Glomerular visceral epithelial cell (primary cell): ENCODE data around the gene EMD.
"Not testable (repeated sequence)": the region's sequence is repeated elsewhere in the genome, so short reads cannot be mapped to it uniquely, and the experiment has no call there.

ENCODE experiments used
- DNase-seq: peaks from one replicate; pipeline ENCODE4 v3.0.0-alpha.2; 2016; ENCODE audit errors: extremely low spot score

EMD gene

DNA sequence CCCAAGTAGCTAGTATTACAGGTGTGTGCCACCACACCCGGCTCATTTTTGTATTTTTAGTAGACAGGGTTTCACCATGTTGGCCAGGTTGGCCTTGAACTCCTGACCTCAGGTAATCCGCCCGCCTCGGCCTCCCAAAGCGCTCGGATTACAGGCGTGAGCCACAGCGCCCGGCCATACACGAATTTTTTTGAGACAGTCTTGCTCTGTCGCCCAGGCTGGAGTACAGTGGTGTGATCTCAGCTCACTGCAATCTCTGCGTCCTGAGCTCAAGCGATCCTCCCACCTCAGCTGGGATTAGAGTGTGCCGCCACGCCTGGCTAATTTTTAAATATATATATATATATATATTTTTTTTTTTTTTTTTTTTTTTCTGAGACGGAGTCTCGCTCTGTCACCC is 17.3 kb downstream of the EMD start:
- peak; percentile 62 for DNase-seq

DNA sequence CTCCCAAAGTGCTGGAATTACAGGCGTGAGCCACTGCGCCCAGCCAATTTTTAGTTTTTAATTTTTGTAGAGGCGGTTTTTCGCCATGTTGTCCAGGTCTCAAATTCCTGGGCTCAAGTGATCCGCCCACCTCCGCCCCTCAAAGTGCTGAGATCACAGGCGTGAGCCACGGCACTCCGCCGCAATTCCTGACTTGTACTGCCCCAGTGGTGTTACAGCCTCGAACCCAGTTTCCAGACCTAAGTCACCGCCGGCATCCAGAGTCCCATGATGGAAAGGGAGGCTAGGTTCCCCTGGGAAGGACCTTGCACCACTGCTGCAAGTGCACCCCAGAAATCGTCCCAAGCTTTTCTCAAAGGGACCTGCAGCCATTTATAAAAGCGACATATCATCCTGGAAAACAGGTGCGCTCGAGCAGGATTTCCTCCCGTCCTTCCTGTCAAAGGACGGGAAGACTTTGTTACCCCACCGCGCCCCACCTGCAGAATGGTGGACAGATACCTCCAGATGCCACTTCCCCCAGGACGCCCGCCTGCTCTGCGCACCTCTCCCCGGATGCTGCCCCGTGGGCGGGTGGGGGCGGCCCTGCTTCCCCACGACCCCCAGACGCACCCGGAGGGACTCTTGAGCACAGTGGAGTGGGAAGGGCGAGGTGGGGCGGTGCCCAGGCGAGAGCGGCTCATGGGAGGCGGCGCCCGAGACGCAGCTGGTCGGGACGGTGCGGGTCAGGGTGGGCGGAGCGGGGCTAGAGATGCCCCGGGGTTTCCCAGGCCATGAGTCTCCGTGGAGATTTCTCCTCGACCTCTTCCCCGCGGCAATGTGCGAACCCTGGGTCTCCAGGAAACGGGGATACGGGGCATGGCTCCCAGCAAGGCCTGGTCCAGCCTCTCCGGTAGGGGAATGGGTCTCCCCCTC is 18.1 kb downstream of the EMD start:
- DNase-seq: peak; percentile 72

DNA sequence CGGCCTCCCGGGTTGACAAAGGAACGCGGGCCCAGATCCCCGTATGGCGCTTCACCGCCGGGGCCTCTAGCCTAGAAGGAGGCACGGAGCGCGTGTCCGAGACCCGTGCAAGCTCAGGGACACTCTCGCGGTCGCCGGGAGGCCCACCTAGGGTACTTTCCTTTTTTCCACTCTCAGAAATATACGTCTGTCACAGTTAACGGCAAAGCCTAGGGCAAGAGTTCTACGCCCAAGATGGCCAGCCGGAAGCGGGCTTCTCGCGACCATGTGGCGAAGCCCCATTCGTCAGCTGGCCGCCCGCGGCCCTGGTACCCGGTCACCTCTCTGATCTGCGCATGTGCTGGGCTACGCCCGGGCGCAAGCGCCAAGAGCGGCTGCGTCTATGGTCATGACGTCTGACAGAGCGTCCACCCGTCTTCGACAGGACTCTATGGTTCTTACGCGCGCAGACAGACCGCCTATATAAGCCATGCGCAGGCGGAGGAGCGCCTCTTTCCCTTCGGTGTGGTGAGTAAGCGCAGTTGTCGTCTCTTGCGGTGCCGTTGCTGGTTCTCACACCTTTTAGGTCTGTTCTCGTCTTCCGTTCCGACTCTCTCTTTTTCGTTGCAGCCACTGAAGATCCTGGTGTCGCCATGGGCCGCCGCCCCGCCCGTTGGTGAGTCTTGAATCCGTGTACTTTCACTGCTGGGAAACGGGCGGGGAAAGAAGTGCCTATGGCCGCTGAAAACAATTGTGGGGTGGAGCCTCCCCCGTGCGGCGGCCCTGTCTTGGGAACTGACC is 19.0 kb downstream of the EMD start, which contains the start of gene RPL10:
Gene RPL10 (plus strand): TSS at position 490 of the 780 bp plus-strand sequence. CDS start 143 bp downstream, at position 633.
- DNase-seq: peak; percentile 97

DNA sequence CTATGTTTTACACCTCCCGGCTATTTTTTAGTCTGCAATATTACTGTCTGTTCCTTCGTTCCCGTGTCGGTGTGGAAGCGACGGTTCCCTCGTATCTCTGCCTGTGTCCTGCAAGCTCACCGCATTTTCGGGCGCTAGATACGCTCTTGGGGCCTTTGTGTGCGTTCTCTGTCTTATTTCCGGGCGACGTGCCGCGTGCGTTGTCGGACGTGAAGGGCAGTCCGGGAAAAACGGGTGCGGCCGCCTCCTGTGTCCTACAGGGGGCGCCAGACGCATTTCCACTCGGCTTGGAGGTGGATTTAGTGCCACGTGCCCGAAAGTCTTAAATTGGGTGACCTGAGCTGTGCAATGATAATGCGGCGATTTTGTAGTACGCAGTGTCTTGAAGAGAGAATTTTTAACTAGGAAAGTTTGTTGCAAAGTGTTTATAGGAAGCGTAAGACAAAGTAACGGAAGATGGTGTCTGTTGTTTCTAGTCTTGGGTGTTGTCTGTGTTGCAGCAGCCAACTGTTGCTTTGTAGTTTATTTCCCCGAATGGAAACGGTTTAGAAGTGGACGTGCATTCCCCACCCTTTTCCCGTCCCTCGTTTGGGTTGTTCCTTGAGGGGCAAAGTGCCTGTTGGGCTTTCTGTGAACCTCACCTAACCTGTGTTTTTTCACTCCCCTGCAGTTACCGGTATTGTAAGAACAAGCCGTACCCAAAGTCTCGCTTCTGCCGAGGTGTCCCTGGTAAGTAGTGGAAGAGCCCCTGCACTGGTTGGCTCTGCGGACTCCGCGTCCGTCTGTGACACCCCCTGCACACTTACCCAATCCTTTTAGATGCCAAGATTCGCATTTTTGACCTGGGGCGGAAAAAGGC is 19.8 kb downstream of the EMD start:
- DNase-seq: peak; percentile 78

DNA sequence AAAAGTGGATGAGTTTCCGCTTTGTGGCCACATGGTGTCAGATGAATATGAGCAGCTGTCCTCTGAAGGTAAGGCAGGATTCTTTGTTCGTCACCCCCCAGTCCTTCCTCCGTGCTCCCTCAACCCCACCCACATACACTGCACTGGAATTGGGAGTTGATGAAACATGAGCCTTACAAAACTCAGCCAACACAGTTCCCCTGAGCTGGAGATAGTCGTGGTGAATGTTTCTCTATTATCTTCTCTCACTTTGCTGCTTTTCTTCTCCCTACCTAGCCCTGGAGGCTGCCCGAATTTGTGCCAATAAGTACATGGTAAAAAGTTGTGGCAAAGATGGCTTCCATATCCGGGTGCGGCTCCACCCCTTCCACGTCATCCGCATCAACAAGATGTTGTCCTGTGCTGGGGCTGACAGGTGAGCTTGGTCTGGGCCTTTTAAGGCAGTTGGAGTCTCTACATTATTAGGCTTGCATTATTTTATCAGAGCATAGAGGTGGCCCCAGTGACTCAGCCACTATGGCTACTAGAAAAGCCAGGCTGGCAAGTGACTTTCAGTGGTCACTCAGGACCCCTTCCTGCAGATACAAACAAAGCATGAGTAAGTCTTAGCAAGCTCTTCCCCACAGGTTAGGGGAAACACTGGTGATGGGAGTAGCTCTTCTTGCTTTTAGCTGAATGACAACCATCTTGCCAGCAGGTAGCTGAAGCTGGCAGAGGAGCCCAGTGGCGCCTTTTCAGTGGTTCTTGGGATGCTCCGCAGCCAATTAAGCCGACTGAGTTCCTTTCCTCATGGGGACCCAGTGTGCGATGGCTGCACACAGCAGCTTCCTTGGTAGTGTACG is 20.7 kb downstream of the EMD start:
- no peak for DNase-seq

DNA sequence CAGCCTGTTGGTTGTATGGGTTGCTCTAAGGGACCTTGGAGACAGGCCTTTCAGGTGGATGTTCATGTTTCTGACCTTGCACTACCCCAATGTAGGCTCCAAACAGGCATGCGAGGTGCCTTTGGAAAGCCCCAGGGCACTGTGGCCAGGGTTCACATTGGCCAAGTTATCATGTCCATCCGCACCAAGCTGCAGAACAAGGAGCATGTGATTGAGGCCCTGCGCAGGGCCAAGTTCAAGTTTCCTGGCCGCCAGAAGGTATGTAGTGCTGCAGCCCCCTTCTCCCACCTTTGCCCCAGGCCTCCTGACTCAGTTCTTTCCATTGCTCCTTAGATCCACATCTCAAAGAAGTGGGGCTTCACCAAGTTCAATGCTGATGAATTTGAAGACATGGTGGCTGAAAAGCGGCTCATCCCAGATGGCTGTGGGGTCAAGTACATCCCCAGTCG is 21.3 kb downstream of the EMD start:
- DNase-seq: not testable (repeated sequence)

DNA sequence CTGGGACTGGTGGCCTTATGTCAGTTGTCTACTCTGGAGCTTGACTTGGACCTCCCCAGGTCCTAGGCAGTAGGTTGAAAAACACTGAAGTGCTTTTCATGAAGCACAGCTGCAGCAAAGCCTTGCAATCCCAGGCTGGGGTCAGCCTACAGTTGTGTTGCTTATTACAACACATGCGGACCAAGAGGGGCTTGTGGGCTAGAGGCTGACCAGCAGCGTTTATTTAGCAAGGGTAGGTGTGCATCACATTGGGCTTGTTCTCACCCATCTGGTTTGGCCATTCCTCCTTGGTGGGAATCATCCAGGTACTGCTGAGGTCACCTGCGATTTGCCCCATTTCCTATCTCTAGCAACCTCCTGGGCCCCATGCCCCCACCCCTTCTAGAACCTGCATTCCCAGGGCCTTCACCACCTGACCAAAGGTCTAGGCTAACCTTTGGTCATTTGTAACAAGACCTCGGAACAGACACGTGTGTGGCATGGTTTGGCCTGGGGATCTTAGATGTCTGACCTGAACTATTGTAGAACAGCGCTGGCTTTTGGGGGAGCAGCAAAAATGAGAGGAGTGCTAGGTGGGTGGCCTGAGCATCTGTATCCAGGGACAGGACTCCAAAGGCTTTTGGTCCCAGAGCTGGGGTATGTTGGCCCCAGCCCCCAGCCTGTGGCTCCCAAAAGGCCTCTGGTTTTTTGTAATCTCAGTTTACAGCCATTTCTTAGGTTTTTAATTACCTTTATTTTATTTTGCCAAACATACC is 22.1 kb downstream of the EMD start:
- peak; percentile 36 for DNase-seq

DNA sequence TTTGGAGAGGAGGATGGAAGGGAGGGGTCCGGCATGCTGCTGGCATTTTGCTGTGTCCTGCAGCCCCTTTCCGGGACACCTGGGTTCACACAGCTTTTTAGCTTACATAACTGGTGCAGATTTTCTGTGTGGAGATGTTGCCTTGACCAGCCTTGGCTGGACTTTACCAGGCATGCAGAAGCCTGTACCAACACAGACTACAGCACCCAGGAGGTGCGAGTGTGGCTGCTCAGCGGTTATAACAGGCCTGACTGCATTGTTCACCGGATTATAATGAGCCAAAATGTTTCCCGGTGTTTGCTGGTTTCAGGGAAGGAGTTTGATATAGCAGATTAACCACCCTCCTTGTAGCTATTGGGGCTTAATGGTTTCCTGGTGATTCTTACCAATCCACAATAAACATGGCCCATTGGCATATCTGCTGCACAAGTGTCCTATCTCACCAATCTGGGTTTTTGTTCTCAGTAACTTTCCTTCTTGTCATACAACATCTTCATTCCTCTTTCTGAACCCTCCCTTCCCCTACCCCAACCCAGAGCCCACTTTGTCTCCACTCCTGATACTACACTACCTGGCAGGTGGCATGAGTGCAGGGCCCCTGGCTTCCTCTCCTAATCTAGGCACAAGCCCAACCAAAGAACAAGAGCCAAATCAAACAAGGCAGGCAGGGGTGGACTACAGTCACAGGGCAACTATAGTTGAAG is 23.0 kb downstream of the EMD start:
- peak; percentile 17 for DNase-seq

DNA sequence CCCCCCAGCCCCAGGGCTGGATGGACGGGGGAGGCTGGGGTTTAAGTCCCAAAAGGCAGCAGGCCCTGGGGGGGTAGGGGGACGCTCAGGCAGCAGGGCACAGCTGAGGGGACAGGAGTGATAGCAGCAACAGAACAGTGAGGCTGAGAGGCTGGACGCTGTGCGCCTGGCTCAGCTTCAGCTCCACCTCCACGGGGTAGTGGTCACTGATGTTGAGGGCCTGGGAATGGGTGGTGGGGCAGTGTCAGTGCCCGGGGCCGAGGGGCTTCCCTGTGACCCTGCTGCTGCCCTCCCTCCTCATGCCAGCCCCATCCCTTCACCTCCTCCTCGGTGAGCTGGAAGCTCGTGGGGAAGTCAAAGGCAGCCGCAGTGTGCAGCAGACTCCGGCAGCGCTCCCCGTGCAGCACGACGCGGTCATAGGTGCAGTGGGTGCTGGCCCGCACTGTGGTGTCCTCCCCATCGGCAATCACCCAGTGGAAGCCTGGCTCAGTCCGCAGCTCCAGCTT is 23.6 kb downstream of the EMD start:
- DNase-seq: no peak

DNA sequence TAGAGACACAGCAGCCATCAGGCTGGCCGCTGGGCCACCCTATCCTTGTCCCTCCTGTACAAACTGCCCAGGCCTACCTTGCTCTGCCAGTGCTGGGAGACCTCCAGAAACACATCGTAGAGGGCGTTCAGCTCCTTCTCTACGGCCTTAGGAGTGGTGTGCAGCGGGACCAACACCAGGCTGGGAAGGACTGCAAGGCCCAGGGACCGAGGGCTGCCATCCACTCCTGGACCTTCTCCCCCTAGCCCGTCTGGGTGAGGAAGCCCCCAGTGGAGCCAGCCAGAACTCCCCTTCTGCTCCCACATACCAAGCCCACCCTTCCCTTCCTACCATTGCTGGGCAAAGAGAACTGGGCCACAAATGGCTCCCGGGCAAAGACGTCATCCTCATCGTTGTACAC is 24.1 kb downstream of the EMD start:
- no peak for DNase-seq

DNA sequence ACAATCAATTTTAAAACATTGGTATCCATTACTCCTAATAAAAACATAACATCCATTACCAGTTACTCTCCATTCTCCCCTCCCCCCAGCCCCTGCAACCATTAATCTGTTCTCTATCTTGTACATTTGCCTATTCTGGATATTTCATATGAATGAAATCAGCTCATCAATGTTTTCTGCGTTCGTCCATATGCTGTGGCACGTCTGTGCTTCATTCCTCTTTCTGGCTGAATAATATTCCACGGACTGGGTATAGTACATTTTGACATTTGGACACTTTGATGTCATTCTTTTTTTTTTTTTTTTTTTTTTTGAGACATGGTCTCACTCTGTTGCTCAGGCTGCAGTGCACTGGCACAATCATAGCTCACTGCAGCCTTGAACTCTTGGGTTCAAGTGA is 24.8 kb downstream of the EMD start:
- no peak for DNase-seq

DNA sequence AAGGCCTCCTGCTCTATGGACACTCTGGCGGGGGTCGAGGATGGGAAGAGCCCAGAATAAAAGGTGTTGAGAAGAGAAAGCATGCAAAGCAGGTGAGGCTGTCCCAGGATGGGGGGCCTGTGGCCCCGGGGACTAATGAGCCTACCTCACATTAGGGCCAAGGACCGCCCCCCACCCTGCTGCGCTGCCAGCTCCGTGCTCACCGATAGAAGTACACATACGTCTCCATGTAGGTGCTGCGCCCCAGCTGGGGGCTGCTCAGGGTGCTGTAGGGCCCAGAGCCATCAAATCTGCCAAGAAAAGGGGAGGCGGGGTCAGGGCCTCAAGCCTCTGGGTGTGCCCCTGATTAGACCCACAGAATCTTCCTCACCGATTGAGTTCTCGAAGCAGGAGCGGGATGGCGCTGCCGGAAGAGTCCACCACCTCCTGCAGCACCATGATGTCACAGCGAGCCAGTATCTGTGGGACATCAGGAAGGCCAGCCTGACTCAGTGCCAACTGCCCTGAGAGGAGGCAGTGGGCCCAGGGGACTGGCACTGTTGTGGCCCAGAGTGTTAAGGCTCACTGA is 25.6 kb downstream of the EMD start:
- no peak for DNase-seq

DNA sequence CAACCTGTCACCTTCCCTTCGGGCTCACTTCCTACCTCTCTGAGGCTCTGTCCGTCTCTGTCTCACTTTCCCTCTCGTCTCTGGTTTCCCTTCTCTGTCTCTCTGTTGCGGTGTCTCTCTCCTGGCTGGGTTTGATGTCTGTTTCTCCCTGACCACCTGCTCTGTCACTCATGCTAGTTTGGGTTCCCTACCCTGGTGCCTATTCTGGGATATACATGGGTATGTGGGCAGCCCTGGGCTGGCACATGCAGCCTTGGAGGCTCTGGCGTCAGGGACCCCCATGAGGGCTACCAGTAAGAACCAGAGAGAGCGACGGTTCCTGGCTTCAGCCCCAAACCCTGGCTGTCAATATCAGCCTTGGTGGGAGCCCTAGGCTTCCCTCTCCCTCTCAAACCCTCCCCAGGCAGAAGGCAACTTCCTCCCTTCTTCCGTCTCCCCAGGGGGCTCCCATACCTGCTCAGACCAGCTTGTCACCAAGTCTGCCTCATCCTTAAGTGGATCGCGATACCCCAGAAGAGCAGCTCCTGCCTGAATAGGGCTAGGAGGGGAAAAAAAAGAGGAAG is 29.6 kb downstream of the EMD start:
- DNase-seq: no peak

DNA sequence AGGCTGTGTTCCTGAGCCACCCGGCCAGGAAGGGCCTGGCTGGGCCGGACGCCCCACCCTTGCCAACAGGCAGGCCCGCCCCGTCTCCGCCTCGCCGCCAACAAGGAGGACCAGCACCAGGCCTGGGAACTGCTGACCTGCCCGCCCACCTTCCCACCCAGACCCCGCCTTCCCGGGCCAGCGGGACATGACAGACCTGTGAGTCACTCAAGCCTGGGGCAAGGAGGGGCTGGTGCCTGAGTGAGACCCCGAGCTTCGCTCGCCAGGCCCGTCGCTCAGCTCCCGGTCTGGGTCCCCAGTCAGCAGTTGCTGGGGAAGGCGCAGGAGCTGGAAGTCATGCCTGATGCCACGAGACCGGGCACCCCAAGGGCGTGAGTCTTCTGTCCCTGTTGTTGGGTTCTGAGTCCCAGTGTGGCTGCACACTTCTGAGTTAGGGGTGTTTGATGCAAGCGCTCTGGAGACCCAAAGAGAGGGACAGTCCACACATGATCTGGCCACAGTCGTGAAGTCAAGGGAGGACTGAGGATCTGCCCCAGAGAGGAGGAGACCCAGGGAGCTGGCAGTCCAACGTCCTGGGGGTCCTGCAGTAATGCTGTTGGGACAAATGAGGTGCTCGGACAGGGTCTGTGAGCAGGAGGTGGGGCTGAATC is 30.3 kb downstream of the EMD start, which contains the start of gene DNASE1L1:
Gene DNASE1L1 (minus strand): TSS at position 33 of the 650 bp plus-strand sequence. CDS start 3,686 bp downstream, outside the sequence.
- DNase-seq: peak; percentile 88

DNA sequence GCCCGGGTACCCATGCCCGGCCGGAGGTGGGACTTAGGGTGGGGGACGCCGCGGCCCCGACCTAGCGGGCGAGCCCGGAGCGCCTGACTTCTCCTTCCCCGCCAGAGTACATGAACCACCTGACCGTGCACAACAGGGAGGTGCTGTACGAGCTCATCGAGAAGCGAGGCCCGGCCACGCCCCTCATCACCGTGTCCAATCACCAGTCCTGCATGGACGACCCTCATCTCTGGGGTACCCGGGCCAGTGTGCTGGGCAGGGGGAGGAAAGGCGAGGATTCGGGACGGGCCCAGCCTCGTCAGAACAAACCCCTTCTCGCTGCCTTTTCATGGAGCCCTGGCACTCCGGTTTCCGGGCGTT is 32.9 kb downstream of the EMD start:
- peak; percentile 52 for DNase-seq

DNA sequence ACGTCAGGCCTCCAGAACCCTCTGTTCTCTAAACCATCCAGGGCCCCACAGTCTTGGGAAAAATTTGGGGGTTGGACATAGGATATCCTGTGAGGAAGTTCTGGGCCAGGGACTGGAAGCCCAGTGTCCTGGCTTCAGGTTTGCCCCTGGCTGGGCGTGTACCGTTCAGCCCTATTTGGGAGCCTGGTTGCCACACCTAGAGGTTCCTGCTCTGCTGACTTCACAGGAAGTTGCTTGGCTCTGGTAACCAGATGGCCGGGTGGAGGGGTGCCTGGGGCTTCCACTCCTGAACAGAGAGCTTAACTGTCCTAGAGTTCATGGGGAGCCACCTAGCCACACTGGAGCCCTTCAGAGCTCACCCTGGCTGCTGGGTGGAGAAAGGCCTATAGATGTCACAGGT is 33.4 kb downstream of the EMD start:
- no peak for DNase-seq

DNA sequence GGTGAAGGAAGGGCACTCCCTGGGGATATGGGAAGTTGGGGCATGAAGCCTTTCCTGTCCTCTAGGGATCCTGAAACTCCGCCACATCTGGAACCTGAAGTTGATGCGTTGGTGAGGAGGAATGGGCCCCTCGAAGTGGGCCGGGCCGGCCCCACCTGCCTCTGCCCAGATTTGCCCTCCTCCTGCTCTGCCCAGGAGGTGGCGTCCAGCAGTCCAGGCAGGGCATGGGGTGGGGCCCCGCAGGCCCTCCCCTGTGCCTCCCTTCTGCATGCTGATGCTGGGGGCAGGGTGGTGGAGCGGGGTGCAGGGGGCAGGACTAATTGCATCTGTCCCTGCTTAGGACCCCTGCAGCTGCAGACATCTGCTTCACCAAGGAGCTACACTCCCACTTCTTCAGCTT is 34.0 kb downstream of the EMD start:
- DNase-seq: no peak

DNA sequence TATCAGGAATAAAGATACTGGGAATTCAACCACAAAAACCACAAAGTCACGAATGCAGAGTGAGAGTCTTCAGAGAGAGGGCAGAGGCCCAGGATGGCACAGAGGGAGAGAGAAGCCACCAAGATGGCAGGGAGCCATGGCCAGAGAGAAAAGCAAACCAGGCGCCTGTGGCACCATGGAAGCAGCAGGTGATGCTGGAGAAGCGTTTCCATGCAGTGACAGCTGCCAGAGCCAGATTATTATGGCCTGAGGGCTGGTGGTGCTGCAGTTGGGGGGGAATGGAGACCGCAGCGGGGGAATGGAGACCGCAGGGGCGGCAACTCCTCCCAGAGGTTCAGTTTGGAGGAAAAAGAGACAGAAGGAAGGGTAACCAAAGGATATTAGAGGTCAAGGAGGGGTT is 38.1 kb downstream of the EMD start:
- no peak for DNase-seq
